Kidney (tissue), 14 donors: Measurements from ENCODE around the gene CSNK1G1. TPM values are rescaled to one million over a fixed set of nuclear protein-coding genes. Genes with fewer than 3 reads are reported as not detected.

Experiments
- DNase-seq, 5 donors: peaks; one replicate each; pipeline ENCODE4 v3.0.0-alpha.2; 2013 to 2020
- FAIRE-seq: peaks from 2 replicates; lab custom pipeline; 2012; peaks lifted over from hg19 to GRCh38; lab: Jason Lieb, UNC
- H3K27ac ChIP-seq, 2 donors: one replicate each; pipeline ENCODE4 v1.7.0; 2013; ENCODE audit warnings: low read depth in 2 of 2, low read length in 2 of 2, inconsistent platforms in 1 of 2
- H3K27me3 ChIP-seq: one replicate; pipeline ENCODE4 v1.7.1; 2013; ENCODE audit warnings: low read length, inconsistent platforms; ENCODE audit not compliant: control insufficient read depth, insufficient read depth
- H3K36me3 ChIP-seq, 3 donors: one replicate each; pipeline versions ENCODE4 v1.7.0 to v1.7.1; 2013; ENCODE audit warnings: low read length in 3 of 3, control low read depth in 1 of 3, inconsistent platforms in 1 of 3; ENCODE audit not compliant: insufficient read depth in 3 of 3, control insufficient read depth in 2 of 3
- H3K4me1 ChIP-seq, 3 donors: one replicate each; pipeline versions ENCODE4 v1.7.0 to v1.7.1; 2013; ENCODE audit warnings: low read length in 3 of 3, inconsistent platforms in 1 of 3, low read depth in 1 of 3; ENCODE audit not compliant: control insufficient read depth in 2 of 3, insufficient read depth in 2 of 3
- H3K4me3 ChIP-seq, 3 donors: one replicate each; pipeline versions ENCODE4 v1.7.0 to v1.8.1; 2013; ENCODE audit warnings: low read length in 3 of 3, control low read depth in 1 of 3, inconsistent platforms in 1 of 3
- H3K9ac ChIP-seq, 3 donors: one replicate each; pipeline versions ENCODE4 v1.7.0 to v1.7.1; 2013; ENCODE audit warnings: low read length in 3 of 3, control low read depth in 1 of 3, inconsistent platforms in 1 of 3
- H3K9me3 ChIP-seq, 3 donors: one replicate each; pipeline versions ENCODE4 v1.7.0 to v1.7.1; 2013; ENCODE audit warnings: low read length in 3 of 3, control low read depth in 1 of 3, inconsistent platforms in 1 of 3; ENCODE audit not compliant: control insufficient read depth in 2 of 3, insufficient read depth in 1 of 3
- CTCF ChIP-seq: IDR thresholded peaks from 3 replicates; pipeline ENCODE4 v1.5.1; 2012; ENCODE audit warnings: mild to moderate bottlenecking, moderate library complexity, borderline replicate concordance; ENCODE audit not compliant: insufficient read depth; ENCODE audit errors: extremely low read depth
- intact Hi-C: fragments of 100-400 bp; cut with DNase I; formaldehyde crosslinking; loops from one replicate; pipeline ENCODE4 v1.11.1; 2022
- polyA plus RNA-seq: library from polyadenylated mRNA; stranded (reverse); fragments of 350-450 nt; fragmentation: Illumina TruSeq; extraction: RNeasy Lipid Tissue Mini Kit (QIAGEN cat#74804); gene quantifications from one replicate; pipeline ENCODE4 v1.2.3, GENCODE V29; 2014; ENCODE audit warnings: low read depth, low replicate concordance; ENCODE audit not compliant: insufficient read depth
- total RNA-seq: library from RNA; stranded (reverse); fragmentation: NEBNext Ultra II Directional; extraction: Animal tissue kit (Norgen Biotek cat#: 25700); gene quantifications from one replicate; pipeline ENCODE4 v1.2.1, GENCODE V29; 2021
- donor health status: control.
- donor health status: control.
- donor health status: control.
- donor health status: control.
- donor health status: control.
- donor health status: DM: yes; HTN: yes; CAD: no.
- donor health status: Normal renal cell carcinoma (clear cell type).

The CSNK1G1 gene
- total and polyA plus RNA-seq, 2 donors from 2014 or later: 5.0 to 25.8 TPM

- Histone ChIP-seq H3K4me3 (no peak overlapping the region), H3K9me3 (no peaks in the 10 kb centered on the region), H3K9ac (no peak overlapping the region), H3K27me3 (no peaks in the 10 kb centered on the region), H3K4me1 (no peaks in the 10 kb centered on the region), H3K27ac (no peak overlapping the region), H3K36me3 (peaks cover 0 to 45% (median 44%) of the 10 kb centered on the region in 3 donors)
- intact Hi-C loops: no loop called here
- DNase-seq (no peak), FAIRE-seq (no peak)
- TF ChIP-seq CTCF: no peak
Measured at GRCh38 chr15:64136347-64136746, 219.6 kb downstream of the CSNK1G1 start.

- no peak overlapping the region for H3K4me3 ChIP-seq
- peaks cover 3 to 65% (median 57%) of the 10 kb centered on the region in 3 donors for H3K36me3 ChIP-seq
- H3K9ac ChIP-seq: no peak overlapping the region
- DNase-seq: peak in 1 of 5 donors; percentile 72
- no peaks in the 10 kb centered on the region for H3K4me1 ChIP-seq
- no peaks in the 10 kb centered on the region for H3K27me3 ChIP-seq
- intact Hi-C loops: no loop called here
- no peaks in the 10 kb centered on the region for H3K9me3 ChIP-seq
- no peak for FAIRE-seq
- no peak for TF ChIP-seq CTCF
- H3K27ac ChIP-seq: no peak overlapping the region
Measured at GRCh38 chr15:64134345-64134829, 221.6 kb downstream of the CSNK1G1 start.

- DNase-seq (no peak), FAIRE-seq (no peak)
- TF ChIP-seq CTCF: no peak
- no peaks in the 10 kb centered on the region for H3K27me3 ChIP-seq
- intact Hi-C loops: no loop called here
- H3K9ac ChIP-seq: no peak overlapping the region
- no peak overlapping the region for H3K27ac ChIP-seq
- H3K9me3 ChIP-seq: no peaks in the 10 kb centered on the region
- peaks cover 3 to 67% (median 61%) of the 10 kb centered on the region in 3 donors for H3K36me3 ChIP-seq
- H3K4me3 ChIP-seq: no peak overlapping the region
- H3K4me1 ChIP-seq: no peaks in the 10 kb centered on the region
Measured at GRCh38 chr15:64133623-64134344, 222.2 kb downstream of the CSNK1G1 start.
